ENCODE data around the gene S100P.
"Not testable (repeated sequence)": the region's sequence is repeated elsewhere in the genome, so short reads cannot be mapped to it uniquely, and the experiment has no call there.

Gene S100P

GRCh38 chr4:6693231-6694176 lies at the start of gene S100P:
Gene S100P, plus strand, starts transcription at chr4:6693878. Its CDS starts 55 bp downstream, at chr4:6693933.
- DNase-seq: no peak

GRCh38 chr4:6644792-6645530 lies 48.7 kb upstream of the S100P start:
- no peak for DNase-seq

- no peak for DNase-seq
Measured at GRCh38 chr4:6647169-6647568, 46.5 kb upstream of the S100P start.

- DNase-seq: no peak
Measured at GRCh38 chr4:6647582-6648230, 46.0 kb upstream of the S100P start.

- no peak for DNase-seq
Measured at GRCh38 chr4:6649216-6649615, 44.5 kb upstream of the S100P start.

- DNase-seq: not testable (repeated sequence)
Measured at GRCh38 chr4:6654211-6654610, 39.5 kb upstream of the S100P start.

GRCh38 chr4:6655291-6655690 lies 38.4 kb upstream of the S100P start:
- not testable (repeated sequence) for DNase-seq

GRCh38 chr4:6655924-6656323 lies 37.8 kb upstream of the S100P start:
- no peak for DNase-seq

GRCh38 chr4:6657242-6658208 lies 36.2 kb upstream of the S100P start:
- no peak for DNase-seq

GRCh38 chr4:6658209-6658595 lies 35.5 kb upstream of the S100P start:
- no peak for DNase-seq

GRCh38 chr4:6658597-6659075 lies 35.0 kb upstream of the S100P start:
- peak; percentile 49 to 52 for DNase-seq

GRCh38 chr4:6659897-6660296 lies 33.8 kb upstream of the S100P start:
- no peak for DNase-seq

GRCh38 chr4:6660430-6660829 lies 33.2 kb upstream of the S100P start:
- DNase-seq: no peak

GRCh38 chr4:6662591-6662990 lies 31.1 kb upstream of the S100P start:
- no peak for DNase-seq

- DNase-seq: no peak
Measured at GRCh38 chr4:6663596-6664393, 29.9 kb upstream of the S100P start.

GRCh38 chr4:6665320-6665654 lies 28.4 kb upstream of the S100P start:
- no peak for DNase-seq

GRCh38 chr4:6668391-6668790 lies 25.3 kb upstream of the S100P start:
- DNase-seq: no peak

- no peak for DNase-seq
Measured at GRCh38 chr4:6671648-6672047, 22.0 kb upstream of the S100P start.

GRCh38 chr4:6672131-6672530 lies 21.5 kb upstream of the S100P start:
- DNase-seq: no peak

GRCh38 chr4:6672541-6673190 lies 21.0 kb upstream of the S100P start:
- not testable (repeated sequence) for DNase-seq

GRCh38 chr4:6673191-6673659 lies 20.5 kb upstream of the S100P start:
- peak in 1 of 2 experiments; percentile 34 for DNase-seq
